ENCODE results near the gene ACOXL. TPM values are rescaled to one million over a fixed set of nuclear protein-coding genes. Genes with fewer than 3 reads are reported as not detected.
"Not testable (repeated sequence)": the region's sequence is repeated elsewhere in the genome, so short reads cannot be mapped to it uniquely, and the experiment has no call there.

Gene ACOXL
- not detected for total RNA-seq

DNA sequence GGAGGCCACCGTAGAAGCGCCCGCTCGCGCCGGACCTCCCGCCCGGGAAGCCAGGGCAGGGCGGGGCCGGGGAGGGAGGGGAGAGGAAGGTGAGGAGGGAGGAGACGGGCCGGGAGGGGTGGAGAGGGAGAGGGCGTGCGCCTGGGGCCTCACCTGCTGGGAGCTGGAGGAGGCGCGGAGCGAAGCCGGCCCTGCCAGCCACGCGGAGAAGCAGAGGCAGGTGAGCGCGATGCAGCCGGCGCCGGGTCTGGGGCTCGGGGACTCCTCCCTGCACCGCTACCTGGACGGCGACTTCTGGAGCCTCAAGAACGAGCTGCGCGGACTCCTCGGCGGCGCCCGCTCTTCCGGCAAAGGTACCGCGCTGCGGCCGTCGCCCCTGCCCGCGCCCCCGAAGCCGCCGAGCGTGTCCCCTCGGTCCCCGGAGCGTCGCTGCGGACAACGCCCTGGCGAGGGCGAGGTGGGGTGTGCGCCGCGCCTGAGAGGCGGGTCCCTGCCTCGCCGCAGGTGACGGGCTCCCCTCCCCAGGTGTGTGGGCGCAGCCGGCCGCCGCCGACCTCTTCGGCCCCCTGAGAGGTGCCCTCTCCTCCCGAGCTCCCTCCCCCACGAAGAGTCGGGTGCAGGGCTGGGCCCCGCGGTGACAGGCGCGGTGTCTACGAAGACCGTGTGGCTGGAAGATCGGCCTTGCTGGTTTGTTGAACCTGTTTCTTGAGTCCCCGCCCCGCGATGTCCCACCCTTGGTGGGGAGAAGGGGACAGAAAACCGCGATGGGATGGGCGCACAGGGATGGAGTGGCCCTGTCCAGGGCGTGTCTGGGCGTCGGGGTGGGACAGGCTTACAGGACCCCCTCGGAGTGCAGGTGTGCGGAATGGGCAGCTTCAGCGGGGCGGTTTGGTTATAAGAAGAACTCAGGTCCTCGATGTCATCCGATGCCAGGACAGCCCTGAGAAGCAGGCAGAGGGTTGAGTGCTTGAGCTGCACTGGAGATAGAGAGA, at the start of gene ACOXL:
TSS of gene ACOXL (plus strand) at position 152 of the 992 bp plus-strand sequence. CDS start 35,817 bp downstream, outside the sequence.
- no peak for DNase-seq (ENCODE audit: low spot score in 2 of 2)
- no peak for FAIRE-seq

DNA sequence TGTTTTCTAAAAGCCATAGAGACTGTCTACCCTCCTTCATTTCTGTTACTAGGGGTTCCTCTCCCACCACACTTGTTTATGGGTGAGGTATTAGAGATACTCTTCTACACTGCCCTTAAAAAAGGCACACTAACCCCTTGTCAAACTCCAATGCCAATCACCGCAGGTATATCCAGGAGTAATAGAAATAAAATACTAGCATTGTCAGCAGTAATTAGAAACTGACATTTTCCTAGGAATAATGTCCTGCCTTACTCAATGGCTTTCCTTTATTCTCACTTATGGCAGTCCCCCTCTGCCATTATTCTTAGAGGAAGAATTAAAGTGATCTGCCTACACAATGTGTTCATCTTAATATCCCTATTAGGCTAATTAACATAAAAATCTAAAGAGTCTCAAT, 49.5 kb upstream of the ACOXL start:
- DNase-seq (ENCODE audit: low spot score in 2 of 2) (no peak), FAIRE-seq (no peak)

DNA sequence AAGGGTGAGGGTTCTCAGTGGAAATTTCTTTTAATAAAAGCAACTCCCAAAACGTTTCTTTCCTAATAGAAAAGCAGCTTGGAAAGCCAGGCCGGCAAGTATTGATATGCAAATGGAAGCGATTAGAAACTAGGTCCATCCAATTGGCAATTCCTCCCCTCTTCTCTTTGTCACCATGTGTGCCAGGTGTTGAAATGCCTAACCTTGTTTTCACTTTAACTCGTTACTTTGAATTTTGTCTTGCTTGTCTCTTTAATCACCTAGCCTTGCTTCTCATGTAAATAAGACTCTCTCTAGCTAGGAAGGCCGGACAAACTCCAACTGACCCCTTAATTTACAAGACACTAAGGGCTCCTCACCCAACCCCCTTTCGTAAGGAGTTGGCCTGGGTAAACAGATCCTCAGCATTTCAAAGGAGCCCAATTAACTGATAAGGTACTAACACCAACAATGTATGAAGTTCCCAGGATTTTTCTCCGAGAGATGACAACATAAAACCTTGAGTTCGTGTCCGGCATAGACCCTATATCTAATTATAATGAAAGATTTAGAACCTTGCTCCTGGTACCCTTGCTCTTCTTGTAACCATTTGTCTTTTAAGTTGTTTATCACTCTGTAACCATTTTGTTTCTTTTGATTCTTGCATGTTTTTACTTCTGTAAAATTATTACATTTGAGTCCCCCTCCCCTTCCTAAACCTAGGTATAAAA, 44.4 kb upstream of the ACOXL start:
- not testable (repeated sequence) for FAIRE-seq

DNA sequence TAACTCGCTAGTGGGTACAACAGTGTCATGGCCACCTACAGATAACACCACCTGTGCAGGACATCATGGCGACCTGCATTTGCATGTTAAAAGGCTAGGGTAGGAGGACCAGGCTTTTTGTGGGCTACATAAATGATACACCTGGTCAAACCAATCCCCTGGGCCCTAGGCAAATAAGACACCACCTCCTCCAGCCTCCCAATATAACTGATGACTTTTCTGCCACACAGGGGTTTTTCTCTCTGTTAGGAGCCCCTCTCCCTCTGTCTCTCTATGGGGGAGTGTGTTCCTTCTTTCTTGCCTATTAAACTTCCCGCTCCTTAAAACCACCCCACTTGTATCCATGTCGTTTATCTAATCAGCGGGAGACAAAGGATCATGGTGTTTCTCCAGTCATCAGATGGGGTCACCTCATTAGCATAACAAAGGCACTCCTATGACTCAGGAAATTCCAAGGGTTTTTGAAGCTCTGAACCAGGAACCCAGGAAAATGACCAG, 43.7 kb upstream of the ACOXL start:
- DNase-seq (ENCODE audit: low spot score in 2 of 2), result no peak
- FAIRE-seq, result no peak

More for the DNA sequence above, 44.4 kb upstream of the ACOXL start:
- DNase-seq (ENCODE audit: low spot score in 2 of 2), result not testable (repeated sequence)

DNA sequence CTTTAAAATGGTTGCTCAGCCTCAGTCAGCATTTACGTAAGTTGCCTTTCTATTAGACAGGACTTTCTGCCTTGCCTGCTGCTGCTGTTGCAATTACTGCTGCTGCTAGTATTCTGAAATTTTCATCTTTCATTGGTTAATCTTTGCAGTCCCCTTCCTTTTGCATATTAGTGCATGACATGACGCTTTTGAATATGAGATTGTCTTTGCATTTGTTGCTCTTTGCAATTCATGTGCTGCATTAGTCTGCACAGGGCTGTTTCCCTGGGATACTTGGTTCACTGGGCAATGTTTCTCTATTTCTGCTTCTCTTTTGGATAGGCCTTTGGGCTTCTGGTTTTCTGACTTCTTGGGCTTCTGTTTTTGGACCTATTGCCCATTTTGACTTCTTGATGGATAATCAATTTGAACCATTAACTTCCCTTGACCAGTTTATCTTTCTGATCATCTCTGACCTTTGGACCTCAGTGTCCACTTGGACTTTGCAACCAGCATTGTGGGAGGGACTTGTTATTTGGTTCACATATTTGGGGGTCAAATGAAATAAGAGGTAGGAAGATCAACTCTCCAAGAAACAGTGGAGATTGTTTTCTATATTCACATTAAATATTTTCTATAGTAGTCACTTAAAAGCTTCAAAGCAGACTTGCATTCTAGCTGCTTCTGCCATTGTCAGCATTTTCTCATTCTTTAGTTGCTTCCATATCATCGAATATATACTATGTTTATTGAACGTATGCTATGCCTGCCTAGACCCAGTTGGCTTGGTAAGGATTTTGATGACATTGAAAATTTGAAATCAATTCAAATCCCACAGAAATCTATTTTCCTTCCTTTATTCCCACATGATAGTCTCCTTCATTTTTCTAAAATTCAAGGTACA, 42.0 kb upstream of the ACOXL start:
- FAIRE-seq (no peak), DNase-seq (ENCODE audit: low spot score in 2 of 2) (no peak)

DNA sequence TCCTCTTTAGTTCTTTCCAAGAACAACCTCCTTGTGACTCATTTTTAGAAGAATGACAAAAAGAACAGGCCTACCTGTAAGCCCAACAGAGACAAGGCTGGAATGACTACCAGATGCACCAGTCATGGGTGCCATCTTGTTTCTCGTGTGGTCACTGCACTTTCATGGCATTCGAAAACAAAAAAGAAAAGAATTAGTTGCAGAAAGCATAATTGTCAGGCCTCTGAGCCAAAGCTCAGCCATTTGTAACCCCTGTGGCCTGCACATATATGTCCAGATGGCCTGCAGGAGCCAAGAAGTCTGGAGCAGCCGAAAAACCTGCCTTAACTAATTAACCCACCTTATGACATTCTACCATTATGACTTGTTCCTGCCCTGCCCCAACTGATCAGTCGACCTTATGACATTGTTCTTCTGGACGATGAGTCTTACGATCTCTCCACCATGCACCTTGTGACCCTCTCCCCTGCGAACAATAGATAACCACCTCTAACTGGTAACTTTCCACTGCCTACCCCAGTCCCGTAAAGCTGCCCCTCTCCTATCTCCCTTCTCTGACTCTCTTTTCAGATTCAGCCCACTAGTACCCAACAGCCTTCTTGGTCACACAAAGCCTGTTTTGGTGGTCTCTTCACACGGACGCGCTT, 40.6 kb upstream of the ACOXL start:
- no peak for FAIRE-seq
- DNase-seq (ENCODE audit: low spot score in 2 of 2), result no peak

DNA sequence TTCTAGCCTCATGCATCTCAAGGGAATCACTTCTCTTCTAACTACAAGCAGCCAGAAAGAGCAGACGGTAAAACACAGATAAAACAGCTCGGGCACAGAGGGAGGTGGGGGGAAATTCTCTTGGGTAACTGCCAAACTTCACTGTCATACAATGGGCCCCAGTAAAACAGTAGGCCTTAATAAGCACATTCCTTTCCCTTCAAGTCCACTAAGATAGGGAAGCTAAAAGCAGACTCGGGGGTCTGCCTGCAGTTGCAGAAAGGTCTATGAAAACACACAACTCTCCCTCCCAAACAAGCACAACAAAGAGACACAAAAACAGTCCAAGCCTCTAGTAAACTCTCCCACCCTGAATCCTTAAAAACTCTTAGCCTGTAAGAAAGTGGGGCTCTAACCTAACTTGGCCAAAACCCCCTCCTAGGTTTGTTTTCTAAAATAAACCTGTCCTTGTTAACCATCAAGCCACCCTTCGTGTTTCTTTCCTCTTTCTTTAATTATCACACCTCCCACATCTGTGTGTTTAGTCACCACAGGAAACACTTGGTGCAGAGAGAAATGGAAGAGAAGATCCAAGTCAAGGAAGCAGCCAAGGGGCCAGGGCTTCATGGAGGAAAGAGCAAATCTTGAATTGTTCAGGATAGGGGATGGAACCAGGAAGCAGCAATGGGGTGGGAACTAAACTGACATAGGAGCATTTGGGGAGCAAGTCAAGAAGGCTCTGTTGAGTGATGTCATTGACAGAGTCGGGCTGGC, 37.1 kb upstream of the ACOXL start:
- FAIRE-seq; DNase-seq (ENCODE audit: low spot score in 2 of 2): not testable (repeated sequence)

DNA sequence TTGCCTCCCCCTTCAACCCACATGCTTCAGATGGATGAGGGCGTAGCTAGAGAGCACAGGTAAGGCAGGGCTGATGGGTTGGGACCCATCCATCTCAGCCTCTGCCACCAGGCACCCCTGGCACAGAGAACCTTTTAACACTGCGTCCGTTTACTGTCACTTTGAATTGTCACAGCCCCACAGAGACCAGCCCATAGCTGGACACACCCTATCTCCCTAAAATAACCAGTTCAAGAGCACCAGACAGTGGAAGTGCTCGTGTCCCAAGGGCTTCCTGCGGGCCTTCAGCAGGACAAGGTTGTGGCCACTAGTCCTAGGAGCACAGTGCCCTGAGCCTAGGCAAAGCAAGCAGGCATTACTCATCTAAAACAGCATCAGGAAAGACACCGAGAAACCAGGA, 34.1 kb upstream of the ACOXL start:
- DNase-seq (ENCODE audit: low spot score in 2 of 2); FAIRE-seq: not testable (repeated sequence)

DNA sequence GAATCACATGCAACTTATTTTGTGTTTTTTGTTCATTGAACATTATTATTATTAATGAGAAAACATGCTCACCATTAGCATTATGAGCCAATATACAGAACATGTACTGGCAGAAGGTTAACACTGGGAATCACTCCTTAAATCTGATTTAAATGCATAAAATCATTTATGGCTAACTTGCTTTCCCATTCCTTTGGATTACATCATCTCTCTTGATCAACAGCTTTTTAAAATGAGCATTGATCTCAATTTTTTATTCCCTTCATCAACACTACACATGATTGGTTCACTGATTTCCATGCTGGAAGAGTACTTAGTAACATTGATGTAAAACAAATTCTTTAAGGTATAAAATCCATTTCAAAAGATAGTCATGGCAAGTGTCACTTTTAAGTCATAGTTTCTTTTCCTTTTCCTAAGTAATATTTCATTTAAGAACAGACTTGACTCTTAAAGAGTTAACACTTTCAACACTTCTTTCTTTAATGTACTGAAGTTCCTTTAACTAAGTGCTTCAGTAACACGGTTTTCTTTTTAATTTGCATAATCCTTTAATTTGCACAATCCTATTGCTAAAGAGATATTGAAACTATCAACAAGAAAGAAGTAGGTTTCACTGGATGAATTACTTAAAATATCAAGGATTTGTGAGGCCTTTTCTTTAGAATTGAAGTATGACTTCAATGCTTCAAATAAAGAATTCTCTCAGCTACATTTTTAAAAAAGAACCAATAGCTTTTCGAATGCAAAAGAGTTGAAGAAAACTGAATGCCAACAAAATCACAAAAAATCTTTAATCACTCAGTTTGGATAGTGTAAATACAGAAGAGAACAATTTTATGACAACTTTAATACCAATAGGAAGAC, 29.6 kb upstream of the ACOXL start:
- DNase-seq (ENCODE audit: low spot score in 2 of 2) (no peak), FAIRE-seq (no peak)

DNA sequence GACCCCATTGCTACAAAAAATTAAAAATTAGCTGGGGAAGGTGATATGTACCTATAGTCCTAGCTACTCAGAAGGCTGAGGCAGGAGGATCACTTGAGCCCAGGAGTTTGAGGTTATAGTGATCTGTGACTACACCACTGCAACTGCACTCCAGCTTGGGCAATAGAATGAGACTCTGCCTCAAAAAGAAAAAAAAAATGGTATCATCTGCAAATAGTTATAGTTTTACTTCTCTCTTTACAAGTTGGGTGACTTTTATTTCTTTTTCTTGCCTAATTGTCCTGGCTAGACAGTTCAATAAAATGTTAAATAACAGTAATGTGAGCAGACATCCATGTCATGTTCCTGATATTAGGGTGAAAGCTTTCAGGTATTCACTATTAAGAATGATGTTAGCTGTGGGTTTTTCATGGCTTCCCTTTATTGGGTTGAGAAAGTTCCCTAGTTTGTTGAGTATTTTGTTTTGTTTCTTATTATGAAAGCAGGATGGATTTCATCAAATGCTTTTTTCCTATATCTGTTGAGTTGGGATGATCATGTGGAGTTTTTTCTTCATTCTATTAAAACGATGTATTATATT, 24.9 kb upstream of the ACOXL start:
- FAIRE-seq (no peak), DNase-seq (ENCODE audit: low spot score in 2 of 2) (no peak)

DNA sequence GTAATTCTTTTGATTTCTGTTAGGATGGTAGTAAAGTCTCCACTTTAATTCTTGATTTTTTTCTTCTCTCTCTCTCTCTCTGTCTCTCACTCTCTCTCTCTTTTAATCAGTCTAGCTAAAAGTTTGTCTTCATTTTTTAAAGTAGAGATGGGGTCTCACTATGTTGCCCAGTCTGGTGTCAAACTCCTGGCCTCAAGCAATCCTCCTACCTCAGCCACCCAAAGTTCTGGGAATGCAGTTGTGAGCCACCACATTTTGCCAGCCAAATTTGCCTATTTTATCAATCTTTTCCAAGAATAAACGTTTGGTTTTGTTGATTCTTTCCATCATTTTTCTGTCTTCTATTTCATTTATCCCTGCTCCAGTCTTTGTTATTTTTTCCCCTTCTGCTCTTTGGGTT, 23.9 kb upstream of the ACOXL start:
- FAIRE-seq, result no peak

DNA sequence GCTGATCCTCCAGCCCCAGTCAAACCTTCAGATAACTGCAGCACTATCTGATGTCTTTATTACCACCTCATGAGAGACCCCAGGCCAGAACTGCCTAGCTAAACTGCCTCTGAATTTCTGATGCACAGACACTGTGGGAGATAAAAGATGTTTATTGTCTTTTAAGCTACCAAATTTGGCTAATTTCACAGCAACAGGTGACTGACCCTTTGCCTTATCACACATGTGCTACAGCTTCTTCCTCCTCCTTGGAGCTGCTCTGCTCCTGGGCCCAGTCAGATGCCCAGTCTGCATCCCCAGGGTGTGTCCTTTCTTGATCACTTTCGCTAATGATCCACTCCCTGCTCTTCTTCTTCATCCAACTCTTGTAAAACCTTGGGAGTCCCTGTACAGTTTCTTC, 19.6 kb upstream of the ACOXL start:
- no peak for FAIRE-seq
- no peak for DNase-seq (ENCODE audit: low spot score in 2 of 2)

More for the DNA sequence above, 23.9 kb upstream of the ACOXL start:
- no peak for DNase-seq (ENCODE audit: low spot score in 2 of 2)

DNA sequence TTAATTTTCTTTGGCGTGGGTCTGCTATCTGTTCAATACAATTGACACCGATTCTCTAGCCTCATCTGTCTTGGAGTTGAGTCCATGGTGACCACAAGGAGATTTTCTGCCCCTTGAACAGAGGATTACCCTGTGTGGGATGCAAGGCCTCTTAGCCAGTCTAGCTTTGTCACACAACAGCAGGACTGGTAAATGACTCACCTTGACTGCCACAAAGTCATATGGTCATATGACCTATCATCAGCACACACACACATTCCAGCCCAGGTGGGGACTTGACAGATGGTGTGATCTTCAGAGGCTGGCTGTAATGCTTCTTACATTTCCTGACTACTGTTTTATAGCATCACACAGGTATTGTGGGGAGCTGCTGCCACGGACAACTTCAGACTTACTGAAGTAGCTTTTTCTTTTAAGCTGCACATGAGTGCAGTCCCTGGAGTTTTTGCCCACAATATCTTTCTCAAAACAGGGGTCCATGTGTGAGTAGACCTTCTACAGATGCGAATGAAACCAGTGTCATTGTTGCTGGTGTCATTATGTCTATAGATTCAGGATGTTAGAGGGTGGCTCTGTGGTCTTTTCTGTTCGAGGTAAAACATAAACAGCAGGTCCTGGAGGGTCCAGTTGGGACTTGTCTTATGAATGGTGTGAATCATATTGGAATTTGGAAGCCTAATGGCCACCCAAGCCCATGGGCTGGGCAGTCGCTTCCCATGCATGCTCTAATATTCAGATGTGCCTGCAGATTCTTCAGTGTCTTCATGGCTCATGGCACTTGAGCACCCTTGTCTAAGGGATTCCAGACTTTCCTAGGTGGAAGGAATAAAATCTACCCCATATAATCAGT, 18.6 kb upstream of the ACOXL start:
- FAIRE-seq (no peak), DNase-seq (ENCODE audit: low spot score in 2 of 2) (no peak)

DNA sequence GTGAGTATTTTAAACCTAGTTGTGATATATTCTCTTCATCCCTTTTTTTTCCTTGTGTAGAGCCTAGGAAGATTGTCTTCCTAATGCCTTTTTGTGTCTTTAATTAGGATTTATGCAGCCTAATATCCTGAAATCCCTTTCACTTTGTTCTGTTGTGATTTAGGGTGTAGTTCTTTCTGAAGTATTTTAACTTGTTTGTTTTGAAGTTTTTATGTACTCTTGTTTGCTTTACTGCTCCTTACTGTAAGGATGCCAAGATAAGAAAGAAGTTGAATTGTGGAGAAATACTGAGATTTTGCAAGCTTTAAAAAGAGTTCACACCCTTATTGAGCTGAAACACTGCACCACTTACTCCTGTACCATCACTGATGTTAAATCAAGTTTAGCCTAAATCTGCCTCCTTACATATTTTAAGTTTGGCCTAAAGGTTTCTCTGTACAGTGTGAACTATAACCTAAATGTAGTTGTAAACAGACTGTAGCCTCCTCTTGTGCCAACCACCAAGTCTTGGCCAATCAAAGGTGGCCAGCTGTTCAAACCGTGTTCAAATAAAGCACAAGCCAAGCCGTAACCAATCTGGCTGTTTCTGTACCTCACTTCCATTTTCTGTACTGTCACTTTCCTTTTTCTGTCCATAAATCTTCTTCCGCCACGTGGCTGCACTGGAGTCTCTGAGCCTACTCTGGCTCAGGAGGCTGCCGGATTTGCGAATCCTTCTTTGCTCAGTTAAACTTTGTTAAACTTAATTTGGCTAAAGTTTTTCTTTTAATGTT, 17.7 kb upstream of the ACOXL start:
- FAIRE-seq, result no peak

DNA sequence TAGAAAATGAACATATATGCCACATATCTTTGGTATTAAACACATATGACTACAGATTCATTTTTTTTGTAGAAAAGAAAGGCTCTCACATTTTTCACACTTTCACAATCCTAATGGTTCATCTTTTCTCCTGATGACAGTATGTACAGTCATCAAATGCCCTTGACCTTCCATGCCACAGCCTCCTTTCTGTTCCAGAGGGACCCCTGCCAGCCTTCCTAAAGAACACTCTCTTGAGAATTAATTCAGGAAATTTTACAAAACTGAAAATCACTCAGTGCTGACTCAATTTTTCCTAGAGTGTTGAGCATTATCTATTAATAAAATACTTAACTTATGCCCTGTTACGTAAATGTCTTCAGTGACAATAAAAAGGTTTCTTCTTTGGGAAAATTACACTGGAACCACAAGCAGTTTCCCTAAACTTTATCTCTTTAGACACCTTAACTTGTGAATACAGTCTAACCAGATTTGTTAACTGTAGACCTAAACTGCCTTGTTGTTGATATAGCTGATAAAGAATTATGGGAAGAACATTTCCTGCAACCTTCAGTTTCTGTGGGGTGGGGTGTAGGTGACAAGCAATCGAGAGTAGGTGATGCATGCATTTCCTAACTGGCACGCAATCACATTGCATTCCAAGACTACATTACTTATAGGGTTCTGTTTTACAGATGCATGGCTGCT, 15.3 kb upstream of the ACOXL start:
- no peak for DNase-seq (ENCODE audit: low spot score in 2 of 2)
- no peak for FAIRE-seq

More for the DNA sequence above, 17.7 kb upstream of the ACOXL start:
- DNase-seq (ENCODE audit: low spot score in 2 of 2), result no peak

Measured in frontal cortex (tissue), 4 donors.